Stimulated activated CD8-positive, alpha-beta memory T cell treated with anti-CD3 and anti-CD28 coated beads, Interleukin-2, amount 100 ng/mL, for 1 hour (primary cell): ENCODE results near the gene MAP7D1.

Experiments used
- DNase-seq, 2 donors: peaks; one replicate each; pipeline ENCODE4 v3.0.0-alpha.2; 2020; ENCODE audit warnings: low read depth in 2 of 2

The MAP7D1 gene

GRCh38 chr1:36126797-36127500 lies 29.0 kb upstream of the MAP7D1 start:
- DNase-seq = no peak

- no peak for DNase-seq
These were observed 27.6 kb upstream of the MAP7D1 start for GRCh38 chr1:36128126-36128904.

- DNase-seq = no peak
These were observed 27.1 kb upstream of the MAP7D1 start for GRCh38 chr1:36128905-36129206.

GRCh38 chr1:36132029-36132428 lies 23.9 kb upstream of the MAP7D1 start:
- DNase-seq = no peak

GRCh38 chr1:36133484-36133883 lies 22.5 kb upstream of the MAP7D1 start:
- no peak for DNase-seq

GRCh38 chr1:36134031-36134430 lies 21.9 kb upstream of the MAP7D1 start:
- no peak for DNase-seq

GRCh38 chr1:36134505-36135329 lies 21.2 kb upstream of the MAP7D1 start:
- no peak for DNase-seq

GRCh38 chr1:36135330-36135667 lies 20.7 kb upstream of the MAP7D1 start:
- no peak for DNase-seq

GRCh38 chr1:36135796-36136195 lies 20.2 kb upstream of the MAP7D1 start:
- no peak for DNase-seq

- DNase-seq = no peak
These were observed 19.4 kb upstream of the MAP7D1 start for GRCh38 chr1:36136535-36136934.

GRCh38 chr1:36137226-36137625 lies 18.7 kb upstream of the MAP7D1 start:
- DNase-seq = no peak

GRCh38 chr1:36137776-36138175 lies 18.2 kb upstream of the MAP7D1 start:
- no peak for DNase-seq

GRCh38 chr1:36139521-36139920 lies 16.4 kb upstream of the MAP7D1 start:
- no peak for DNase-seq

- DNase-seq = no peak
These were observed 13.8 kb upstream of the MAP7D1 start for GRCh38 chr1:36142121-36142520.

- no peak for DNase-seq
These were observed 12.5 kb upstream of the MAP7D1 start for GRCh38 chr1:36143424-36143823.

GRCh38 chr1:36144413-36144812 lies 11.5 kb upstream of the MAP7D1 start:
- DNase-seq = no peak

GRCh38 chr1:36148821-36149236 lies 7.1 kb upstream of the MAP7D1 start:
- no peak for DNase-seq

GRCh38 chr1:36149237-36149972 lies 6.6 kb upstream of the MAP7D1 start, which contains the start of gene TRAPPC3:
TRAPPC3 (minus strand) TSS chr1:36149486; CDS start chr1:36149378, 108 bp downstream.
- DNase-seq = peak; percentile 98 to 99

GRCh38 chr1:36149973-36150295 lies 6.0 kb upstream of the MAP7D1 start:
- no peak for DNase-seq

- peak; percentile 52 to 60 for DNase-seq
These were observed 5.4 kb upstream of the MAP7D1 start for GRCh38 chr1:36150296-36151133.
